Mucosa of stomach (tissue), 1 donor: Measurements from ENCODE around the gene CYTH1.
"Not testable (repeated sequence)": the region's sequence is repeated elsewhere in the genome, so short reads cannot be mapped to it uniquely, and the experiment has no call there.

ENCODE experiments used
- H3K27me3 ChIP-seq: one replicate; pipeline ENCODE4 v1.7.0; 2013; ENCODE audit warnings: mild to moderate bottlenecking, low read length; ENCODE audit not compliant: control insufficient read depth, insufficient read depth
- H3K36me3 ChIP-seq: one replicate; pipeline ENCODE4 v1.7.0; 2013; ENCODE audit warnings: low read length; ENCODE audit not compliant: control insufficient read depth, insufficient read depth
- H3K4me1 ChIP-seq: one replicate; pipeline ENCODE4 v1.7.0; 2013; ENCODE audit warnings: mild to moderate bottlenecking, low read length; ENCODE audit not compliant: control insufficient read depth, insufficient read depth
- H3K4me3 ChIP-seq: one replicate; pipeline ENCODE4 v1.7.0; 2013; ENCODE audit warnings: low read length
- H3K9ac ChIP-seq: one replicate; pipeline ENCODE4 v1.7.0; 2013; ENCODE audit warnings: mild to moderate bottlenecking, low read length, moderate library complexity
- H3K9me3 ChIP-seq: one replicate; pipeline ENCODE4 v1.7.0; 2013; ENCODE audit warnings: mild to moderate bottlenecking, low read length, moderate library complexity; ENCODE audit not compliant: control insufficient read depth
- donor health status: Pancreatic carcinoma.

Gene CYTH1

GRCh38 chr17:78765821-78766220 lies 16.3 kb downstream of the CYTH1 start:
- Histone ChIP-seq H3K9me3 (no peaks in the 10 kb centered on the region), H3K27me3 (no peaks in the 10 kb centered on the region), H3K4me3 (no peak overlapping the region), H3K9ac (no peak overlapping the region), H3K36me3 (no peaks in the 10 kb centered on the region), H3K4me1 (peaks cover 18% of the 10 kb centered on the region)

GRCh38 chr17:78764871-78765270 lies 17.2 kb downstream of the CYTH1 start:
- no peak overlapping the region for H3K4me3 ChIP-seq
- H3K9ac ChIP-seq: no peak overlapping the region
- H3K9me3 ChIP-seq: no peaks in the 10 kb centered on the region
- H3K4me1 ChIP-seq: peaks cover 20% of the 10 kb centered on the region
- no peaks in the 10 kb centered on the region for H3K36me3 ChIP-seq
- H3K27me3 ChIP-seq: no peaks in the 10 kb centered on the region

- H3K9me3 ChIP-seq: no peaks in the 10 kb centered on the region
- no peak overlapping the region for H3K9ac ChIP-seq
- no peaks in the 10 kb centered on the region for H3K27me3 ChIP-seq
- no peaks in the 10 kb centered on the region for H3K36me3 ChIP-seq
- peaks cover 33% of the 10 kb centered on the region for H3K4me1 ChIP-seq
- H3K4me3 ChIP-seq: no peak overlapping the region
Observed at GRCh38 chr17:78763561-78763960, 18.5 kb downstream of the CYTH1 start.

- no peaks in the 10 kb centered on the region for H3K36me3 ChIP-seq
- H3K4me3 ChIP-seq: no peak overlapping the region
- peaks cover 33% of the 10 kb centered on the region for H3K4me1 ChIP-seq
- no peaks in the 10 kb centered on the region for H3K27me3 ChIP-seq
- no peak overlapping the region for H3K9ac ChIP-seq
- H3K9me3 ChIP-seq: no peaks in the 10 kb centered on the region
Observed at GRCh38 chr17:78761789-78762406, 20.2 kb downstream of the CYTH1 start.

GRCh38 chr17:78759969-78760352 lies 22.1 kb downstream of the CYTH1 start:
- no peaks in the 10 kb centered on the region for H3K36me3 ChIP-seq
- no peaks in the 10 kb centered on the region for H3K9me3 ChIP-seq
- no peak overlapping the region for H3K4me3 ChIP-seq
- H3K4me1 ChIP-seq: peaks cover 22% of the 10 kb centered on the region
- no peaks in the 10 kb centered on the region for H3K27me3 ChIP-seq
- no peak overlapping the region for H3K9ac ChIP-seq

GRCh38 chr17:78759203-78759968 lies 22.7 kb downstream of the CYTH1 start:
- no peaks in the 10 kb centered on the region for H3K27me3 ChIP-seq
- peaks cover 22% of the 10 kb centered on the region for H3K4me1 ChIP-seq
- H3K9ac ChIP-seq: peak overlapping the region; percentile 1
- no peaks in the 10 kb centered on the region for H3K9me3 ChIP-seq
- no peaks in the 10 kb centered on the region for H3K36me3 ChIP-seq
- H3K4me3 ChIP-seq: no peak overlapping the region

GRCh38 chr17:78753316-78754250 lies 28.5 kb downstream of the CYTH1 start:
- Histone ChIP-seq H3K4me1 (peaks cover 29% of the 10 kb centered on the region), H3K9me3 (no peaks in the 10 kb centered on the region), H3K36me3 (no peaks in the 10 kb centered on the region)

GRCh38 chr17:78751447-78752161 lies 30.5 kb downstream of the CYTH1 start:
- Histone ChIP-seq H3K4me3 (no peak overlapping the region), H3K36me3 (no peaks in the 10 kb centered on the region), H3K9ac (no peak overlapping the region), H3K4me1 (peaks cover 41% of the 10 kb centered on the region), H3K9me3 (no peaks in the 10 kb centered on the region), H3K27me3 (no peaks in the 10 kb centered on the region)

More at GRCh38 chr17:78753316-78754250, 28.5 kb downstream of the CYTH1 start:
- Histone ChIP-seq H3K27me3 (no peaks in the 10 kb centered on the region), H3K9ac (no peak overlapping the region), H3K4me3 (no peak overlapping the region)

GRCh38 chr17:78751000-78751399 lies 31.1 kb downstream of the CYTH1 start:
- not testable (repeated sequence) for H3K27me3 ChIP-seq
- peaks cover 47% of the 10 kb centered on the region for H3K4me1 ChIP-seq

GRCh38 chr17:78748730-78749317 lies 33.2 kb downstream of the CYTH1 start:
- Histone ChIP-seq H3K4me1 (peaks cover 60% of the 10 kb centered on the region), H3K27me3 (no peaks in the 10 kb centered on the region), H3K36me3 (no peaks in the 10 kb centered on the region), H3K4me3 (no peak overlapping the region), H3K9me3 (no peaks in the 10 kb centered on the region), H3K9ac (peak overlapping the region; percentile 27)

More at GRCh38 chr17:78751000-78751399, 31.1 kb downstream of the CYTH1 start:
- not testable (repeated sequence) for H3K36me3 ChIP-seq, H3K9me3 ChIP-seq, H3K9ac ChIP-seq, H3K4me3 ChIP-seq

GRCh38 chr17:78748048-78748729 lies 33.9 kb downstream of the CYTH1 start:
- Histone ChIP-seq H3K9me3 (no peaks in the 10 kb centered on the region), H3K36me3 (no peaks in the 10 kb centered on the region), H3K27me3 (no peaks in the 10 kb centered on the region), H3K4me1 (peaks cover 57% of the 10 kb centered on the region), H3K9ac (no peak overlapping the region), H3K4me3 (no peak overlapping the region)
